Glutamatergic neuron (in vitro differentiated cells): ENCODE results near the gene CTPS1. TPM values are rescaled to one million over a fixed set of nuclear protein-coding genes. Genes with fewer than 3 reads are reported as not detected.
A peak's percentile ranks its signal among the peaks of the same experiment; 100 is the strongest.

Experiments used
- DNase-seq: peaks from one replicate; pipeline ENCODE4 v3.0.0; 2022
- H3K27ac Mint-ChIP-seq: one replicate; pipeline ENCODE4 v1.8.0; 2020; ENCODE audit warnings: mild to moderate bottlenecking, mixed read lengths, inconsistent platforms; ENCODE audit not compliant: unreplicated experiment
- H3K27me3 Mint-ChIP-seq: one replicate; pipeline ENCODE4 v1.8.0; 2020; ENCODE audit warnings: mild to moderate bottlenecking, moderate library complexity, mixed read lengths, inconsistent platforms; ENCODE audit not compliant: unreplicated experiment
- H3K36me3 Mint-ChIP-seq: one replicate; pipeline ENCODE4 v1.8.0; 2020; ENCODE audit warnings: mild to moderate bottlenecking, mixed read lengths, inconsistent platforms; ENCODE audit not compliant: unreplicated experiment
- H3K4me1 Mint-ChIP-seq: one replicate; pipeline ENCODE4 v1.8.0; 2020; ENCODE audit warnings: mild to moderate bottlenecking, low read depth, mixed read lengths, inconsistent platforms; ENCODE audit not compliant: unreplicated experiment
- H3K4me3 Mint-ChIP-seq: one replicate; pipeline ENCODE4 v1.8.0; 2020; ENCODE audit warnings: mild to moderate bottlenecking, mixed read lengths, inconsistent platforms; ENCODE audit not compliant: unreplicated experiment
- H3K9me3 Mint-ChIP-seq: one replicate; pipeline ENCODE4 v1.8.0; 2020; ENCODE audit warnings: mild to moderate bottlenecking, moderate library complexity, mixed read lengths, inconsistent platforms; ENCODE audit not compliant: unreplicated experiment
- CTCF ChIP-seq: fragments of 200-600 bp; sonication (generic); IDR thresholded peaks from one replicate; pipeline ENCODE4 v1.5.0; 2021; ENCODE audit not compliant: partially characterized antibody, unreplicated experiment
- total RNA-seq: library from RNA; stranded (reverse); fragmentation: NEBNext Ultra II Directional; extraction: Animal tissue kit (Norgen Biotek cat#: 25700); gene quantifications from one replicate; pipeline ENCODE4 v1.2.1, GENCODE V29; 2021; ENCODE audit not compliant: unreplicated experiment

CTPS1 gene
- total RNA-seq, 1 donor from 2014 or later, result 110 TPM

GRCh38 chr1:41009466-41009865, 30.0 kb downstream of the CTPS1 start:
- H3K36me3 Mint-ChIP-seq, result peaks cover 1% of the 10 kb centered on the region
- no peaks in the 10 kb centered on the region for H3K27me3 Mint-ChIP-seq
- no peaks in the 10 kb centered on the region for H3K9me3 Mint-ChIP-seq
- H3K27ac Mint-ChIP-seq, result no peak overlapping the region
- TF ChIP-seq CTCF, result no peak
- H3K4me3 Mint-ChIP-seq, result no peak overlapping the region
- no peak for DNase-seq
- peaks cover under 1% of the 10 kb centered on the region for H3K4me1 Mint-ChIP-seq

- peaks cover 8% of the 10 kb centered on the region for H3K4me1 Mint-ChIP-seq
- peaks cover 5% of the 10 kb centered on the region for H3K36me3 Mint-ChIP-seq
- H3K27ac Mint-ChIP-seq, result no peak overlapping the region
Measured at GRCh38 chr1:41010345-41010744, 30.8 kb downstream of the CTPS1 start.

GRCh38 chr1:41013024-41013423, 33.5 kb downstream of the CTPS1 start:
- Mint-ChIP-seq H3K27me3 (no peaks in the 10 kb centered on the region), H3K4me1 (peaks cover 8% of the 10 kb centered on the region), H3K9me3 (peaks cover 3% of the 10 kb centered on the region), H3K27ac (no peak overlapping the region), H3K4me3 (no peak overlapping the region), H3K36me3 (peaks cover 5% of the 10 kb centered on the region)
- no peak for TF ChIP-seq CTCF
- no peak for DNase-seq

More at GRCh38 chr1:41010345-41010744, 30.8 kb downstream of the CTPS1 start:
- H3K27me3 Mint-ChIP-seq, result no peaks in the 10 kb centered on the region
- peaks cover 3% of the 10 kb centered on the region for H3K9me3 Mint-ChIP-seq
- H3K4me3 Mint-ChIP-seq, result no peak overlapping the region
- no peak for TF ChIP-seq CTCF
- no peak for DNase-seq

GRCh38 chr1:41013796-41014195, 34.3 kb downstream of the CTPS1 start:
- H3K36me3 Mint-ChIP-seq, result peaks cover 5% of the 10 kb centered on the region
- no peak for DNase-seq
- no peak for TF ChIP-seq CTCF
- no peaks in the 10 kb centered on the region for H3K27me3 Mint-ChIP-seq
- H3K4me1 Mint-ChIP-seq, result peaks cover 8% of the 10 kb centered on the region
- no peak overlapping the region for H3K4me3 Mint-ChIP-seq
- H3K27ac Mint-ChIP-seq, result no peak overlapping the region
- H3K9me3 Mint-ChIP-seq, result peaks cover 4% of the 10 kb centered on the region

GRCh38 chr1:41014871-41015270, 35.4 kb downstream of the CTPS1 start:
- H3K4me3 Mint-ChIP-seq, result no peak overlapping the region
- peak overlapping the region; percentile 12 for H3K27ac Mint-ChIP-seq
- H3K9me3 Mint-ChIP-seq, result peaks cover 11% of the 10 kb centered on the region
- no peak for TF ChIP-seq CTCF
- H3K36me3 Mint-ChIP-seq, result peaks cover 5% of the 10 kb centered on the region
- DNase-seq, result no peak
- peaks cover 16% of the 10 kb centered on the region for H3K4me1 Mint-ChIP-seq
- no peaks in the 10 kb centered on the region for H3K27me3 Mint-ChIP-seq
